OCI-LY7 (cell line): ENCODE data around the gene FLNB. TPM values are rescaled to one million over a fixed set of nuclear protein-coding genes. Genes with fewer than 3 reads are reported as not detected.

Source experiments
- BruUV-seq: library from RNA; stranded (reverse); fragments of 400-500 nt; replicated peaks from 2 replicates; lab custom pipeline; 2021; lab: Mats Ljungman, UMichigan
- CTCF ChIA-PET: fragments of 300-600 bp; sonication (Branson Sonifier 250); formaldehyde crosslinking; loops from one replicate; lab custom pipeline; 2022; ENCODE audit warnings: antibody characterized with exemption; ENCODE audit not compliant: unreplicated experiment; lab: Charles Lee
- POLR2A ChIA-PET: fragments of 300-600 bp; sonication (Branson Sonifier 250); formaldehyde crosslinking; loops from one replicate; lab custom pipeline; 2022; ENCODE audit warnings: antibody characterized with exemption; lab: Charles Lee
- DNase-seq: peaks from one replicate; pipeline ENCODE4 v3.0.0-alpha.2; 2015; ENCODE audit warnings: low spot score
- H2AFZ ChIP-seq: fragments of 200-600 bp; sonication (generic), shearing (Covaris generic); 2 replicates; pipeline ENCODE4 v1.6.1; 2014; ENCODE audit warnings: mild to moderate bottlenecking, antibody characterized with exemption, low read length, moderate library complexity
- H3K27ac ChIP-seq: fragments of 200-600 bp; sonication (generic); 2 replicates; pipeline ENCODE4 v1.5.1; 2014; ENCODE audit warnings: mixed run types, low read depth, mild to moderate bottlenecking, moderate library complexity, low read length, inconsistent platforms; ENCODE audit not compliant: poor library complexity, severe bottlenecking
- H3K36me3 ChIP-seq: fragments of 200-600 bp; sonication (generic); 2 replicates; pipeline ENCODE4 v1.6.1; 2014; ENCODE audit warnings: mild to moderate bottlenecking, antibody characterized with exemption, low read length, moderate library complexity, mixed read lengths; ENCODE audit not compliant: insufficient read depth
- H3K4me1 ChIP-seq: fragments of 200-600 bp; sonication (generic); 2 replicates; pipeline ENCODE4 v1.5.1; 2014; ENCODE audit warnings: mild to moderate bottlenecking, low read length; ENCODE audit not compliant: insufficient read depth, poor library complexity, severe bottlenecking
- H3K4me2 ChIP-seq: fragments of 200-600 bp; sonication (generic); 2 replicates; pipeline ENCODE4 v1.6.1; 2014; ENCODE audit warnings: mild to moderate bottlenecking, low read length
- H3K4me3 ChIP-seq: fragments of 200-600 bp; sonication (generic); 2 replicates; pipeline ENCODE4 v1.5.1; 2014; ENCODE audit warnings: mild to moderate bottlenecking, low read depth, low read length; ENCODE audit not compliant: poor library complexity, severe bottlenecking
- H3K79me2 ChIP-seq: fragments of 200-600 bp; sonication (generic); 2 replicates; pipeline ENCODE4 v1.6.1; 2016; ENCODE audit warnings: low read depth, mild to moderate bottlenecking, low read length, moderate library complexity, mixed read lengths; ENCODE audit not compliant: insufficient read depth
- H3K9me2 ChIP-seq: fragments of 200-600 bp; sonication (generic); 2 replicates; pipeline ENCODE4 v1.6.1; 2016; ENCODE audit warnings: mild to moderate bottlenecking, low read length, mixed read lengths; ENCODE audit not compliant: insufficient read depth
- H3K9me3 ChIP-seq: fragments of 200-600 bp; sonication (generic); 2 replicates; pipeline ENCODE4 v1.6.1; 2014; ENCODE audit warnings: mild to moderate bottlenecking, mixed run types, low read length, mixed read lengths
- H4K20me1 ChIP-seq: fragments of 200-600 bp; sonication (generic); 2 replicates; pipeline ENCODE4 v1.6.1; 2014; ENCODE audit warnings: mild to moderate bottlenecking, antibody characterized with exemption, low read length, moderate library complexity, mixed read lengths; ENCODE audit not compliant: insufficient read depth
- CTCF ChIP-seq: fragments of 200-600 bp; sonication (generic); conservative IDR thresholded peaks from 2 replicates; pipeline ENCODE4 v1.5.1; 2014; ENCODE audit warnings: mild to moderate bottlenecking, antibody characterized with exemption, low read length, moderate library complexity, mixed read lengths
- EZH2phosphoT487 ChIP-seq: fragments of 200-600 bp; sonication (generic); IDR thresholded peaks from 2 replicates; pipeline ENCODE4 v1.6.1; 2018; ENCODE audit warnings: low read depth, borderline replicate concordance, mild to moderate bottlenecking, mixed run types, antibody characterized with exemption, low read length, moderate library complexity, mixed read lengths
- intact Hi-C: fragments of 100-400 bp; cut with micrococcal nuclease; formaldehyde crosslinking; loops from one replicate; pipeline ENCODE4 v1.10.0; 2022; ENCODE audit not compliant: unreplicated experiment
- total RNA-seq, 2 experiments: library from RNA; depleted of rRNA in 1 of 2; stranded (reverse); fragments of >200 nt in 1 of 2; shearing (Covaris generic) in 1 of 2; gene quantifications; 2 replicates each; pipeline ENCODE4 v1.2.3, GENCODE V29; 2014 to 2022

The FLNB gene
- total RNA-seq, 2 experiments from 2014 or later, result 29.9 to 39.1 TPM

GRCh38 chr3:58068122-58068809 is 60.0 kb downstream of the FLNB start:
- no peak overlapping the region for H3K4me3 ChIP-seq
- H3K4me2 ChIP-seq, result no peak overlapping the region
- no peaks in the 10 kb centered on the region for H4K20me1 ChIP-seq
- H3K27ac ChIP-seq, result no peak overlapping the region
- no peaks in the 10 kb centered on the region for H3K79me2 ChIP-seq
- TF ChIP-seq CTCF (no peak), EZH2phosphoT487 (no peak)
- no TSS peak for BruUV-seq
- no peaks in the 10 kb centered on the region for H3K36me3 ChIP-seq
- ChIA-PET CTCF (no interaction called here), POLR2A (interaction anchor here (0.6 to 0.7 kb wide), 3 partner anchors 880 to 1768 kb away, joined by 3 to 4 read pairs (median 4); no protein-coding TSS in a partner anchor)
- intact Hi-C loops, result no loop called here
- H3K9me2 ChIP-seq, result no peaks in the 10 kb centered on the region
- no peak overlapping the region for H2AFZ ChIP-seq
- no peaks in the 10 kb centered on the region for H3K9me3 ChIP-seq
- no peak for DNase-seq
- no peaks in the 10 kb centered on the region for H3K4me1 ChIP-seq

- no peak overlapping the region for H2AFZ ChIP-seq
- no peaks in the 10 kb centered on the region for H3K36me3 ChIP-seq
- POLR2A ChIA-PET, result interaction anchor here (0.6 to 0.7 kb wide), 3 partner anchors 11 to 201 kb away, joined by 4 to 9 read pairs (median 5); no protein-coding TSS in a partner anchor
- no peak for DNase-seq
- no peaks in the 10 kb centered on the region for H3K79me2 ChIP-seq
- intact Hi-C loops, result no loop called here
- no peaks in the 10 kb centered on the region for H4K20me1 ChIP-seq
- no peak for TF ChIP-seq CTCF
- no peak overlapping the region for H3K4me2 ChIP-seq
- no peaks in the 10 kb centered on the region for H3K9me2 ChIP-seq
- H3K4me1 ChIP-seq, result peaks cover 19% of the 10 kb centered on the region
- no peaks in the 10 kb centered on the region for H3K9me3 ChIP-seq
- CTCF ChIA-PET, result no interaction called here
- BruUV-seq, result no TSS peak
- no peak overlapping the region for H3K4me3 ChIP-seq
- no peak overlapping the region for H3K27ac ChIP-seq
Measured at GRCh38 chr3:58071480-58071971, 63.3 kb downstream of the FLNB start.
